IMR-90 (cell line): ENCODE measurements around the gene NAV2.

ENCODE experiments used
- BHLHE40 ChIP-seq: fragments of 150-350 bp; IDR thresholded peaks from 2 replicates; pipeline ENCODE4 v1.6.1; 2016; ENCODE audit warnings: mild to moderate bottlenecking, low read depth, low read length
- CEBPB ChIP-seq: IDR thresholded peaks from 2 replicates; pipeline ENCODE4 v1.6.1; 2012; ENCODE audit warnings: low read depth, low read length, improper control_type of control experiment
- CHD1 ChIP-seq: IDR thresholded peaks from 2 replicates; pipeline ENCODE4 v1.6.1; 2012; ENCODE audit warnings: low read depth, low read length, improper control_type of control experiment
- CTCF ChIP-seq: conservative IDR thresholded peaks from 2 replicates; pipeline ENCODE4 v1.5.1; 2012; ENCODE audit warnings: mild to moderate bottlenecking, low read depth, low read length, improper control_type of control experiment
- FOS ChIP-seq: fragments of 150-350 bp; IDR thresholded peaks from 2 replicates; pipeline ENCODE4 v1.6.1; 2016; ENCODE audit warnings: low read depth, low read length
- NFE2L2 ChIP-seq: fragments of 150-350 bp; IDR thresholded peaks from 2 replicates; pipeline ENCODE4 v1.6.1; 2016; ENCODE audit warnings: low read depth, mild to moderate bottlenecking, low read length
- POLR2A ChIP-seq: IDR thresholded peaks from 2 replicates; pipeline ENCODE4 v1.6.1; 2012; ENCODE audit warnings: mild to moderate bottlenecking, low read depth, low read length
- RAD21 ChIP-seq: IDR thresholded peaks from 2 replicates; pipeline ENCODE4 v1.6.1; 2012; ENCODE audit warnings: low read length, improper control_type of control experiment
- TF ChIP-seq, protein P1 (sequence below): fragments of 150-350 bp; IDR thresholded peaks from 2 replicates; pipeline ENCODE4 v1.6.1; 2017; ENCODE audit warnings: mild to moderate bottlenecking, antibody characterized with exemption, low read length, low read depth

- TF ChIP-seq CHD1 (no peak), CTCF (no peak), POLR2A (no peak), FOS (no peak), NFE2L2 (no peak), CEBPB (no peak), RAD21 (no peak), BHLHE40 (no peak)
- TF ChIP-seq, protein P1, sequence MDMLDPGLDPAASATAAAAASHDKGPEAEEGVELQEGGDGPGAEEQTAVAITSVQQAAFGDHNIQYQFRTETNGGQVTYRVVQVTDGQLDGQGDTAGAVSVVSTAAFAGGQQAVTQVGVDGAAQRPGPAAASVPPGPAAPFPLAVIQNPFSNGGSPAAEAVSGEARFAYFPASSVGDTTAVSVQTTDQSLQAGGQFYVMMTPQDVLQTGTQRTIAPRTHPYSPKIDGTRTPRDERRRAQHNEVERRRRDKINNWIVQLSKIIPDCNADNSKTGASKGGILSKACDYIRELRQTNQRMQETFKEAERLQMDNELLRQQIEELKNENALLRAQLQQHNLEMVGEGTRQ, result no peak
Observed at GRCh38 chr11:19931771-19932369, 219.2 kb downstream of the NAV2 start.
